ENCODE data around the gene FBXO22. TPM values are rescaled to one million over a fixed set of nuclear protein-coding genes. Genes with fewer than 3 reads are reported as not detected.

FBXO22 gene
- total RNA-seq, 2 donors from 2014 or later = 8.5 to 10.2 TPM

DNA sequence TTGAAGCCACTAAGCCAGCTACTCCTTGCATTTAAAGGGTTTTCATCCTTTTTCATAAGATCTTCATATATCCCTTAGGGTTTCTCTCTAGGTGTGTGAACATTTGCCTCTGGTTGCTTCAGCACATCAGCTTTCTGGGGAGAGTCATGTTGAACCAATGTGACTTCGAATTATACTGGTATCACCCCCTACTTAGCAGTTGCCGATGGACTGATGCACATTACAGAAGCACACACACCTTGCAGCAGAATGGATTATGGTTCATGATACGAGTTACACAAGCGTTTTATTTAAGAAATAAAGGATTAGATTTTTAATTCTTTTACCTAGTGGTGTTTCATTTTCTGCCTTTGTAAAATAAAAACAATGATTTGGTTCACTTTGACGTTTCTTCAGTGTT is 39.6 kb downstream of the FBXO22 start:
- Histone ChIP-seq H3K9me3 (no peaks in the 10 kb centered on the region), H3K36me3 (no peaks in the 10 kb centered on the region), H3K27me3 (no peaks in the 10 kb centered on the region), H3K27ac (no peak overlapping the region), H3K4me1 (no peaks in the 10 kb centered on the region), H3K4me3 (no peak overlapping the region)
- TF ChIP-seq CTCF (IDR thresholded peaks at IDR 0.05) = no peak
- no peak for DNase-seq (ENCODE audit: low spot score)

GRCh38 chr15:75943713-75944215 is 40.1 kb downstream of the FBXO22 start:
- Histone ChIP-seq H3K4me1 (no peaks in the 10 kb centered on the region), H3K9me3 (no peaks in the 10 kb centered on the region), H3K27me3 (no peaks in the 10 kb centered on the region), H3K36me3 (no peaks in the 10 kb centered on the region), H3K27ac (no peak overlapping the region), H3K4me3 (no peak overlapping the region)
- no peak for DNase-seq (ENCODE audit: low spot score)
- no peak for TF ChIP-seq CTCF (IDR thresholded peaks at IDR 0.05)

DNA sequence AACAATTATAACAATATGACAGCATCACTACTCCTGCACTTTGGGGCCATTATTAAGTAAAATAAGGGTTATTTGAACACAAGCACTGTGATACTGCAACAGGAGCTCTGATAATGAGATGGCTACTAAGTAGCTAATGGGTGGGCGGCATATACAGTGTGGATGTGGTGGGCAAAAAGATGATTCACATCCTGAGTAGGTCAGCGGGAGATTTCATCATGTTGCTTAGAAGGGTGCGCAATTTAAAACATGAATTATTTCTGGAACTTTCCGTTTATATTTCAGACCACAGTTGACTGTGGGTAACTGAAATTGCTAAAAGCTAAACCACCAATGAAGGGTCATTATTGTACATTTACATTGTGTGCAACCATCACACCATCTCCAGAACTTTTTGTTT is 42.3 kb downstream of the FBXO22 start:
- no peaks in the 10 kb centered on the region for H3K36me3 ChIP-seq
- no peak overlapping the region for H3K4me3 ChIP-seq
- no peak for DNase-seq (ENCODE audit: low spot score)
- H3K4me1 ChIP-seq = no peaks in the 10 kb centered on the region
- no peaks in the 10 kb centered on the region for H3K27me3 ChIP-seq
- H3K9me3 ChIP-seq = no peaks in the 10 kb centered on the region
- no peak for TF ChIP-seq CTCF (IDR thresholded peaks at IDR 0.05)
- no peak overlapping the region for H3K27ac ChIP-seq

GRCh38 chr15:75947092-75947491 is 43.4 kb downstream of the FBXO22 start:
- no peak for DNase-seq (ENCODE audit: low spot score)
- H3K27ac ChIP-seq = no peak overlapping the region
- no peaks in the 10 kb centered on the region for H3K27me3 ChIP-seq
- no peaks in the 10 kb centered on the region for H3K4me1 ChIP-seq
- no peak overlapping the region for H3K4me3 ChIP-seq
- no peak for TF ChIP-seq CTCF (IDR thresholded peaks at IDR 0.05)
- no peaks in the 10 kb centered on the region for H3K36me3 ChIP-seq
- H3K9me3 ChIP-seq = no peaks in the 10 kb centered on the region

- H3K27me3 ChIP-seq = no peaks in the 10 kb centered on the region
- no peak for TF ChIP-seq CTCF (IDR thresholded peaks at IDR 0.05)
- no peaks in the 10 kb centered on the region for H3K4me1 ChIP-seq
- DNase-seq (ENCODE audit: low spot score) = no peak
- H3K9me3 ChIP-seq = no peaks in the 10 kb centered on the region
- no peak overlapping the region for H3K27ac ChIP-seq
- no peak overlapping the region for H3K4me3 ChIP-seq
- H3K36me3 ChIP-seq = no peaks in the 10 kb centered on the region
Observed at GRCh38 chr15:75948761-75949296, 45.2 kb downstream of the FBXO22 start.

- H3K27ac ChIP-seq = no peak overlapping the region
- no peaks in the 10 kb centered on the region for H3K9me3 ChIP-seq
- no peaks in the 10 kb centered on the region for H3K36me3 ChIP-seq
- no peaks in the 10 kb centered on the region for H3K4me1 ChIP-seq
- H3K27me3 ChIP-seq = no peaks in the 10 kb centered on the region
- H3K4me3 ChIP-seq = no peak overlapping the region
- no peak for DNase-seq (ENCODE audit: low spot score)
- TF ChIP-seq CTCF (IDR thresholded peaks at IDR 0.05) = no peak
Observed at GRCh38 chr15:75952525-75952924, 48.8 kb downstream of the FBXO22 start.
